ENCODE results near the gene PFAS.
"Not testable (repeated sequence)": the region's sequence is repeated elsewhere in the genome, so short reads cannot be mapped to it uniquely, and the experiment has no call there.

The PFAS gene

GRCh38 chr17:8243827-8244226 is 5.3 kb upstream of the PFAS start:
- in situ Hi-C loops (cut with HindIII; ENCODE audit: low sequenced_read_pairs) = loop anchor here (10.0 kb wide), 1 partner anchor 61 kb away; no protein-coding TSS in a partner anchor
- TF ChIP-seq CTCF (IDR thresholded peaks at IDR 0.05; ENCODE audit: low read depth, low read length, missing control alignments) = no peak
- DNase-seq (ENCODE audit: low read depth) = no peak
- H3K4me3 ChIP-seq (ENCODE audit: low read depth, low read length) = no peak overlapping the region

GRCh38 chr17:8244768-8245167 is 4.3 kb upstream of the PFAS start:
- in situ Hi-C loops (cut with HindIII; ENCODE audit: low sequenced_read_pairs) = loop anchor here (10.0 kb wide), 1 partner anchor 60 kb away; no protein-coding TSS in a partner anchor
- no peak for DNase-seq (ENCODE audit: low read depth)
- TF ChIP-seq CTCF (IDR thresholded peaks at IDR 0.05; ENCODE audit: low read depth, low read length, missing control alignments) = no peak
- H3K4me3 ChIP-seq (ENCODE audit: low read depth, low read length) = no peak overlapping the region

GRCh38 chr17:8249621-8250500 is 772 bp downstream of the PFAS start:
- in situ Hi-C loops (cut with HindIII; ENCODE audit: low sequenced_read_pairs) = loop anchor here (10.0 kb wide), 1 partner anchor 55 kb away; no protein-coding TSS in a partner anchor
- no peak for TF ChIP-seq CTCF (IDR thresholded peaks at IDR 0.05; ENCODE audit: low read depth, low read length, missing control alignments)
- H3K4me3 ChIP-seq (ENCODE audit: low read depth, low read length) = peak overlapping the region; percentile 100
- DNase-seq (ENCODE audit: low read depth) = no peak

- DNase-seq (ENCODE audit: low read depth); in situ Hi-C loops (cut with HindIII; ENCODE audit: low sequenced_read_pairs); H3K4me3 ChIP-seq (ENCODE audit: low read depth, low read length): not testable (repeated sequence)
Observed at GRCh38 chr17:8251411-8251810, 2.3 kb downstream of the PFAS start.

GRCh38 chr17:8253801-8254200 is 4.7 kb downstream of the PFAS start:
- TF ChIP-seq CTCF (IDR thresholded peaks at IDR 0.05; ENCODE audit: low read depth, low read length, missing control alignments) = no peak
- in situ Hi-C loops (cut with HindIII; ENCODE audit: low sequenced_read_pairs) = no loop called here
- DNase-seq (ENCODE audit: low read depth) = no peak

GRCh38 chr17:8254881-8255280 is 5.8 kb downstream of the PFAS start:
- in situ Hi-C loops (cut with HindIII; ENCODE audit: low sequenced_read_pairs) = no loop called here
- TF ChIP-seq CTCF (IDR thresholded peaks at IDR 0.05; ENCODE audit: low read depth, low read length, missing control alignments) = no peak

More at GRCh38 chr17:8253801-8254200, 4.7 kb downstream of the PFAS start:
- no peak overlapping the region for H3K4me3 ChIP-seq (ENCODE audit: low read depth, low read length)

GRCh38 chr17:8255499-8255898 is 6.4 kb downstream of the PFAS start:
- in situ Hi-C loops (cut with HindIII; ENCODE audit: low sequenced_read_pairs) = no loop called here
- H3K4me3 ChIP-seq (ENCODE audit: low read depth, low read length) = no peak overlapping the region
- TF ChIP-seq CTCF (IDR thresholded peaks at IDR 0.05; ENCODE audit: low read depth, low read length, missing control alignments) = peak; percentile 16

More at GRCh38 chr17:8254881-8255280, 5.8 kb downstream of the PFAS start:
- H3K4me3 ChIP-seq (ENCODE audit: low read depth, low read length) = no peak overlapping the region
- no peak for DNase-seq (ENCODE audit: low read depth)

More at GRCh38 chr17:8255499-8255898, 6.4 kb downstream of the PFAS start:
- no peak for DNase-seq (ENCODE audit: low read depth)
